K562 (cell line): ENCODE results near the gene NXT1. TPM values are rescaled to one million over a fixed set of nuclear protein-coding genes. Genes with fewer than 3 reads are reported as not detected.

Experiments used
- CCNT2 ChIP-seq: IDR thresholded peaks from 2 replicates; pipeline ENCODE4 v1.6.1; 2011; ENCODE audit warnings: borderline replicate concordance, low read depth, mild to moderate bottlenecking, moderate library complexity, mixed read lengths, low read length; ENCODE audit not compliant: insufficient read length; ENCODE audit errors: extremely low read depth
- FOXA3 ChIP-seq, 2 experiments: fragments of 450-650 bp in 1 of 2; sonication (generic) in 1 of 2; formaldehyde crosslinking; IDR thresholded peaks in 1 of 2; conservative IDR thresholded peaks in 1 of 2; 2 replicates each; pipeline versions ENCODE4 v1.4.0 to v1.8.0; 2020 to 2022; ENCODE audit warnings: mild to moderate bottlenecking in 2 of 2, missing genetic modification reagents in 1 of 2
- FOXK2 ChIP-seq, 2 experiments: fragments of 450-650 bp; IDR thresholded peaks in 1 of 2; conservative IDR thresholded peaks in 1 of 2; 2 replicates each; pipeline ENCODE4 v1.6.1; 2016; ENCODE audit warnings: low read depth in 2 of 2, mild to moderate bottlenecking in 1 of 2
- GABPB1 ChIP-seq: sonication (generic); formaldehyde crosslinking; IDR thresholded peaks from 2 replicates; pipeline ENCODE4 v1.8.0; 2022; ENCODE audit warnings: mild to moderate bottlenecking, missing genetic modification reagents
- HDAC2 ChIP-seq: fragments of 450-650 bp; IDR thresholded peaks from 2 replicates; pipeline ENCODE4 v1.6.1; 2016; ENCODE audit warnings: mild to moderate bottlenecking
- SIX5 ChIP-seq, 2 experiments: IDR thresholded peaks; 2 replicates each; pipeline ENCODE4 v1.6.1; 2011; ENCODE audit warnings: low read length in 2 of 2, borderline replicate concordance in 1 of 2, low read depth in 1 of 2, mild to moderate bottlenecking in 1 of 2, moderate library complexity in 1 of 2; ENCODE audit not compliant: insufficient read depth in 1 of 2
- TAF9B ChIP-seq: fragments of 450-650 bp; IDR thresholded peaks from 2 replicates; pipeline ENCODE4 v1.6.1; 2018; ENCODE audit warnings: mild to moderate bottlenecking; ENCODE audit not compliant: partially characterized antibody
- polyA plus RNA-seq, 8 experiments: library from polyadenylated mRNA; depleted of rRNA in 4 of 8; stranded (reverse) in 5 of 8; unstranded in 3 of 8; fragments of >200 nt; fragmentation: Nextera tagmentation in 2 of 8; fragmentation: Illumina TruSeq in 1 of 8; extraction: Ambion mirVana in 2 of 8; extraction: Trizol in 1 of 8; gene quantifications; 2 replicates each; pipeline versions ENCODE4 v1.2.1 to v1.2.3, GENCODE V29; 2011 to 2014; ENCODE audit warnings: inconsistent platforms in 1 of 8, missing spikeins in 1 of 8
- total RNA-seq, 7 experiments: library from RNA; depleted of rRNA in 6 of 7; stranded (reverse); fragments of >200 nt in 6 of 7; fragmentation: Illumina TruSeq in 2 of 7; extraction: Trizol in 2 of 7; gene quantifications; 2 replicates each; pipeline versions ENCODE4 v1.2.1 to v1.2.3, GENCODE V29; 2011 to 2021; ENCODE audit warnings: low replicate concordance in 1 of 7
- TF ChIP-seq, protein P1 (sequence below): sonication (generic); formaldehyde crosslinking; IDR thresholded peaks from 2 replicates; pipeline ENCODE4 v1.8.0; 2022; ENCODE audit warnings: missing genetic modification reagents, mild to moderate bottlenecking, moderate library complexity, borderline replicate concordance
- TF ChIP-seq, protein P2 (sequence below): fragments of 250-450 bp; sonication (Bioruptor Pico); IDR thresholded peaks from 2 replicates; pipeline ENCODE4 v1.8.0; 2021; ENCODE audit warnings: moderate library complexity, mild to moderate bottlenecking, inconsistent platforms
- TF ChIP-seq, protein P3 (sequence below): fragments of 450-650 bp; formaldehyde crosslinking; IDR thresholded peaks from 2 replicates; pipeline ENCODE4 v1.4.0; 2020; ENCODE audit warnings: mild to moderate bottlenecking, moderate library complexity
- TF ChIP-seq, protein P4 (sequence below): fragments of 450-650 bp; IDR thresholded peaks from 2 replicates; pipeline ENCODE4 v1.6.1; 2017; ENCODE audit warnings: antibody characterized with exemption, mild to moderate bottlenecking
- TF ChIP-seq, protein P5 (sequence below), 2 experiments: fragments of 450-650 bp in 1 of 2; sonication (generic) in 1 of 2; formaldehyde crosslinking; conservative IDR thresholded peaks; 2 replicates each; pipeline versions ENCODE4 v1.4.0 to v1.8.1; 2020 to 2022; ENCODE audit warnings: mild to moderate bottlenecking in 1 of 2, missing genetic modification reagents in 1 of 2
- TF ChIP-seq, protein P6 (sequence below), 2 experiments: fragments of 200-800 bp in 1 of 2; sonication (Bioruptor generic) in 1 of 2; sonication (generic) in 1 of 2; formaldehyde crosslinking in 1 of 2; IDR thresholded peaks in 1 of 2; conservative IDR thresholded peaks in 1 of 2; 2 replicates each; pipeline versions ENCODE4 v1.5.0 to v1.6.1; 2016 to 2020; ENCODE audit warnings: missing compliant biosample characterization in 1 of 2, missing genetic modification characterization in 1 of 2, missing genetic modification reagents in 1 of 2

NXT1 gene
- total and polyA plus RNA-seq, 9 of the 15 experiments (the other 6 are each of a cell fraction or from before 2014, with no cell fraction given): 7.7 to 50.9 (median 35.6) TPM

DNA sequence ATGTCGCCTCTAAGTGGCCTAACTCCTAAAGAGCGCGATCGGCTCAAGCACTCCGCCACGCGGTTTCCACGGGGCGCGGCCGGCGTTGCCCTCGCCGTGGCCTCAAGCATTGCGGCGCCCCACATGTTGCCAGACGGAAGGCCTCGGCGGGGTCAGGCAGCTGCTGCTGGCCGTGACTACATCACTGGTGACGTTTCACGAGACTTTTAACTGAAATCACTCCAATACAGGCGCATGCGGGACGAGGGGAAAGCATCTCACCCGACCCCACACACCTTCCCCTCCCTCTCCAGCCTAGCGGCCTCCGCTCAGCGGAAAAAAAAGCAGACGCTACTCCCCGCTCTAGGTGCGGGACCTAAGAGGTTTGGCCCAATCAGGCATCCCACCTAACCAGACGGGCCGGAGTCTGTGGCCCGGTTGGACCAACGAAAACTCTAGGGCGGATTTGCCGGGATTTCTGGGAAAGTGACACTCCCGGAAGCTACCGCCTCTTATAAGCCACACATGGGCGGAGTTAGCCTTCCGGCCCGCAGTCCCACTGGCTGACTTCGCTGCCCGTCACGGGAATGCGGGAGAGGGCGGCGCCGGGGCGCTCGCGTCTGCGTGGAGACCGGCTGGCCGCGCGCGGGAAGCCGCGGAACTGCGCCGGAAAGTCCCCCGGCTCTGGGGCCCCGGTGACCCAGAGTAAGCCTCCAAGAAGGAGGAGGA lies at the start of gene NXT1 (continued):
- TF ChIP-seq FOXK2 (conservative IDR thresholded peaks at IDR 0.05 in 1 of 2, IDR thresholded peaks at IDR 0.05 in 1 of 2; ENCODE audit: low read depth in 2 of 2) (peak; percentile 36 to 48; a peak in 1 of 4 replicates), CCNT2 (peak; percentile 10), HDAC2 (0 out of 2 replicates have a peak, but pooled peaks have one; percentile 11), TAF9B (peak; percentile 42), FOXA3 (CRISPR knock-in tag; conservative IDR thresholded peaks at IDR 0.05 in 1 of 2, IDR thresholded peaks at IDR 0.05 in 1 of 2) (no peak), SIX5 (IDR thresholded peaks at IDR 0.05; ENCODE audit: borderline replicate concordance in 1 of 2, insufficient read depth in 1 of 2, low read depth in 1 of 2, low read length in 2 of 2) (peak in 1 of 2 experiments; percentile 29; a peak in 1 of 4 replicates), GABPB1 (CRISPR knock-in tag) (peak; percentile 95)
- TF ChIP-seq, protein P1, sequence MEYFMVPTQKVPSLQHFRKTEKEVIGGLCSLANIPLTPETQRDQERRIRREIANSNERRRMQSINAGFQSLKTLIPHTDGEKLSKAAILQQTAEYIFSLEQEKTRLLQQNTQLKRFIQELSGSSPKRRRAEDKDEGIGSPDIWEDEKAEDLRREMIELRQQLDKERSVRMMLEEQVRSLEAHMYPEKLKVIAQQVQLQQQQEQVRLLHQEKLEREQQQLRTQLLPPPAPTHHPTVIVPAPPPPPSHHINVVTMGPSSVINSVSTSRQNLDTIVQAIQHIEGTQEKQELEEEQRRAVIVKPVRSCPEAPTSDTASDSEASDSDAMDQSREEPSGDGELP: peak; percentile 82; the same call in 1 of the 2 replicates
- TF ChIP-seq, protein P2, sequence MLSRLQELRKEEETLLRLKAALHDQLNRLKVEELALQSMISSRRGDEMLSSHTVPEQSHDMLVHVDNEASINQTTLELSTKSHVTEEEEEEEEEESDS (CRISPR knock-in tag): no peak
- TF ChIP-seq, protein P3, sequence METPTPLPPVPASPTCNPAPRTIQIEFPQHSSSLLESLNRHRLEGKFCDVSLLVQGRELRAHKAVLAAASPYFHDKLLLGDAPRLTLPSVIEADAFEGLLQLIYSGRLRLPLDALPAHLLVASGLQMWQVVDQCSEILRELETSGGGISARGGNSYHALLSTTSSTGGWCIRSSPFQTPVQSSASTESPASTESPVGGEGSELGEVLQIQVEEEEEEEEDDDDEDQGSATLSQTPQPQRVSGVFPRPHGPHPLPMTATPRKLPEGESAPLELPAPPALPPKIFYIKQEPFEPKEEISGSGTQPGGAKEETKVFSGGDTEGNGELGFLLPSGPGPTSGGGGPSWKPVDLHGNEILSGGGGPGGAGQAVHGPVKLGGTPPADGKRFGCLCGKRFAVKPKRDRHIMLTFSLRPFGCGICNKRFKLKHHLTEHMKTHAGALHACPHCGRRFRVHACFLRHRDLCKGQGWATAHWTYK: no peak
- TF ChIP-seq, protein P4, sequence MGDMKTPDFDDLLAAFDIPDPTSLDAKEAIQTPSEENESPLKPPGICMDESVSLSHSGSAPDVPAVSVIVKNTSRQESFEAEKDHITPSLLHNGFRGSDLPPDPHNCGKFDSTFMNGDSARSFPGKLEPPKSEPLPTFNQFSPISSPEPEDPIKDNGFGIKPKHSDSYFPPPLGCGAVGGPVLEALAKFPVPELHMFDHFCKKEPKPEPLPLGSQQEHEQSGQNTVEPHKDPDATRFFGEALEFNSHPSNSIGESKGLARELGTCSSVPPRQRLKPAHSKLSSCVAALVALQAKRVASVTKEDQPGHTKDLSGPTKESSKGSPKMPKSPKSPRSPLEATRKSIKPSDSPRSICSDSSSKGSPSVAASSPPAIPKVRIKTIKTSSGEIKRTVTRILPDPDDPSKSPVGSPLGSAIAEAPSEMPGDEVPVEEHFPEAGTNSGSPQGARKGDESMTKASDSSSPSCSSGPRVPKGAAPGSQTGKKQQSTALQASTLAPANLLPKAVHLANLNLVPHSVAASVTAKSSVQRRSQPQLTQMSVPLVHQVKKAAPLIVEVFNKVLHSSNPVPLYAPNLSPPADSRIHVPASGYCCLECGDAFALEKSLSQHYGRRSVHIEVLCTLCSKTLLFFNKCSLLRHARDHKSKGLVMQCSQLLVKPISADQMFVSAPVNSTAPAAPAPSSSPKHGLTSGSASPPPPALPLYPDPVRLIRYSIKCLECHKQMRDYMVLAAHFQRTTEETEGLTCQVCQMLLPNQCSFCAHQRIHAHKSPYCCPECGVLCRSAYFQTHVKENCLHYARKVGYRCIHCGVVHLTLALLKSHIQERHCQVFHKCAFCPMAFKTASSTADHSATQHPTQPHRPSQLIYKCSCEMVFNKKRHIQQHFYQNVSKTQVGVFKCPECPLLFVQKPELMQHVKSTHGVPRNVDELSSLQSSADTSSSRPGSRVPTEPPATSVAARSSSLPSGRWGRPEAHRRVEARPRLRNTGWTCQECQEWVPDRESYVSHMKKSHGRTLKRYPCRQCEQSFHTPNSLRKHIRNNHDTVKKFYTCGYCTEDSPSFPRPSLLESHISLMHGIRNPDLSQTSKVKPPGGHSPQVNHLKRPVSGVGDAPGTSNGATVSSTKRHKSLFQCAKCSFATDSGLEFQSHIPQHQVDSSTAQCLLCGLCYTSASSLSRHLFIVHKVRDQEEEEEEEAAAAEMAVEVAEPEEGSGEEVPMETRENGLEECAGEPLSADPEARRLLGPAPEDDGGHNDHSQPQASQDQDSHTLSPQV: peak; percentile 70
- TF ChIP-seq, protein P5, sequence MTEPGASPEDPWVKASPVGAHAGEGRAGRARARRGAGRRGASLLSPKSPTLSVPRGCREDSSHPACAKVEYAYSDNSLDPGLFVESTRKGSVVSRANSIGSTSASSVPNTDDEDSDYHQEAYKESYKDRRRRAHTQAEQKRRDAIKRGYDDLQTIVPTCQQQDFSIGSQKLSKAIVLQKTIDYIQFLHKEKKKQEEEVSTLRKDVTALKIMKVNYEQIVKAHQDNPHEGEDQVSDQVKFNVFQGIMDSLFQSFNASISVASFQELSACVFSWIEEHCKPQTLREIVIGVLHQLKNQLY (CRISPR knock-in tag; conservative IDR thresholded peaks at IDR 0.05): 0 out of 4 replicates have a peak, but pooled peaks of 1 of the 2 experiments have one; percentile 44
- TF ChIP-seq, protein P6, sequence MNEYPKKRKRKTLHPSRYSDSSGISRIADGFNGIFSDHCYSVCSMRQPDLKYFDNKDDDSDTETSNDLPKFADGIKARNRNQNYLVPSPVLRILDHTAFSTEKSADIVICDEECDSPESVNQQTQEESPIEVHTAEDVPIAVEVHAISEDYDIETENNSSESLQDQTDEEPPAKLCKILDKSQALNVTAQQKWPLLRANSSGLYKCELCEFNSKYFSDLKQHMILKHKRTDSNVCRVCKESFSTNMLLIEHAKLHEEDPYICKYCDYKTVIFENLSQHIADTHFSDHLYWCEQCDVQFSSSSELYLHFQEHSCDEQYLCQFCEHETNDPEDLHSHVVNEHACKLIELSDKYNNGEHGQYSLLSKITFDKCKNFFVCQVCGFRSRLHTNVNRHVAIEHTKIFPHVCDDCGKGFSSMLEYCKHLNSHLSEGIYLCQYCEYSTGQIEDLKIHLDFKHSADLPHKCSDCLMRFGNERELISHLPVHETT (CRISPR knock-in tag; conservative IDR thresholded peaks at IDR 0.05 in 1 of 2, IDR thresholded peaks at IDR 0.05 in 1 of 2): peak in 1 of 2 experiments; percentile 46; a peak in 2 of 4 replicates
